ENCODE measurements around the gene CD247. TPM values are rescaled to one million over a fixed set of nuclear protein-coding genes. Genes with fewer than 3 reads are reported as not detected.

Gene CD247
- total RNA-seq, 1 experiment from 2014 or later = not detected

DNA sequence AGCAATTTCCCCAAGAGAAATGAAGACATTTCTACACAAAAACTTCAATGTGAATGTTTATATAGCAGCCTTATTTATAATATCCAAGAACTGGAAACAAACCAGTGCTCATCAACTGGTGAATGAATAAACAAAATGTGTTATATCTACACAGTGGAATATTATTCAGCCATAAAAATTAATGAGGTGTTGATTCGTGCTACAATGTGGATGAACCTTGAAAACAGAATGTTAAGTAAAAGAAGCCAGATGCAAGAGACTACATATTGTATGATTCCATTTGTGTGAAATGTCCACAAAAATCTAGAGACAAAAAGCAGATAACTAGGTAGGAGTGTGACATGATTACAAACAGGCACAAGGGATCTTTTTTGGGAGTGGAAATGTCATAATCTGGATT lies 110.0 kb downstream of the CD247 start:
- Histone ChIP-seq H3K27ac (ENCODE audit: low read length) (no peak overlapping the region), H3F3A (ENCODE audit: low read length, unreplicated experiment) (peaks cover 4% of the 10 kb centered on the region), H3K27me3 (ENCODE audit: low read length) (no peaks in the 10 kb centered on the region), H3K79me2 (ENCODE audit: low read length) (no peaks in the 10 kb centered on the region), H3K4me1 (ENCODE audit: insufficient read depth, low read length) (peaks cover 22% of the 10 kb centered on the region), H2AFZ (ENCODE audit: low read length) (no peak overlapping the region), H3K36me3 (ENCODE audit: low read depth, low read length) (peaks cover 15% of the 10 kb centered on the region; the same call in 1 of the 2 replicates), H3K4me2 (ENCODE audit: low read length) (no peak overlapping the region), H3K4me3 (ENCODE audit: low read length) (no peak overlapping the region), H3K9ac (ENCODE audit: low read length) (no peak overlapping the region), H3K9me3 (ENCODE audit: low read length) (no peaks in the 10 kb centered on the region), H4K20me1 (ENCODE audit: low read length) (no peaks in the 10 kb centered on the region), H3K9me2 (replicated peaks; ENCODE audit: low read length) (no peaks in the 10 kb centered on the region)
- CTCF ChIA-PET = no interaction called here
- POLR2A ChIA-PET (ENCODE audit: unreplicated experiment) = no interaction called here
- ATAC-seq = no peak
- TF ChIP-seq EZH2phosphoT487 (IDR thresholded peaks at IDR 0.05; ENCODE audit: borderline replicate concordance, low read length) (no peak), EZH2 (IDR thresholded peaks at IDR 0.05; ENCODE audit: low read length, unreplicated experiment) (no peak)
- TF ChIP-seq, protein P1, sequence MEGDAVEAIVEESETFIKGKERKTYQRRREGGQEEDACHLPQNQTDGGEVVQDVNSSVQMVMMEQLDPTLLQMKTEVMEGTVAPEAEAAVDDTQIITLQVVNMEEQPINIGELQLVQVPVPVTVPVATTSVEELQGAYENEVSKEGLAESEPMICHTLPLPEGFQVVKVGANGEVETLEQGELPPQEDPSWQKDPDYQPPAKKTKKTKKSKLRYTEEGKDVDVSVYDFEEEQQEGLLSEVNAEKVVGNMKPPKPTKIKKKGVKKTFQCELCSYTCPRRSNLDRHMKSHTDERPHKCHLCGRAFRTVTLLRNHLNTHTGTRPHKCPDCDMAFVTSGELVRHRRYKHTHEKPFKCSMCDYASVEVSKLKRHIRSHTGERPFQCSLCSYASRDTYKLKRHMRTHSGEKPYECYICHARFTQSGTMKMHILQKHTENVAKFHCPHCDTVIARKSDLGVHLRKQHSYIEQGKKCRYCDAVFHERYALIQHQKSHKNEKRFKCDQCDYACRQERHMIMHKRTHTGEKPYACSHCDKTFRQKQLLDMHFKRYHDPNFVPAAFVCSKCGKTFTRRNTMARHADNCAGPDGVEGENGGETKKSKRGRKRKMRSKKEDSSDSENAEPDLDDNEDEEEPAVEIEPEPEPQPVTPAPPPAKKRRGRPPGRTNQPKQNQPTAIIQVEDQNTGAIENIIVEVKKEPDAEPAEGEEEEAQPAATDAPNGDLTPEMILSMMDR (conservative IDR thresholded peaks at IDR 0.05; ENCODE audit: low read depth, low read length) = no peak
- BruUV-seq (replicated peaks) = no TSS peak
- intact Hi-C loops (cut with micrococcal nuclease) = no loop called here
- no peak for DNase-seq

DNA sequence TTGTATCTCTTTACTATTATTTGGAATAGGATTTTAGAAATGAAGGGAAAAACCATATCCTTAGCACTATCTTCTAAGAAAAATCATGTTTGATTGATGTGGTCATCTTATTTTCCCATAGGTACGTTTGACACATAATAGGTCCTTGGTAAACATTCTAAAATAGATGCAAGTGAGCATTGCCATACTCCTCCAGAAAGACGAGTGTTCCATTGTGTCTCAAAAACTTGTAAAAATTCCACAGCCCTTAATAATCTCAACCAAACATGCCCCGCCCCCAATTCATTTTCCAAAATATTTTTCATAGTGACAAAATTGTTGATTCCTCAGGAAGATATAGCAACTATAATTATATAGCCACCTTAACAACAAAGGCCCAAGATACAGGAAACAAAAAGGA lies 113.4 kb downstream of the CD247 start:
- H2AFZ ChIP-seq (ENCODE audit: low read length) = no peak overlapping the region
- intact Hi-C loops (cut with micrococcal nuclease) = loop anchor here (1.0 to 5.0 kb wide), 4 partner anchors 16 to 182 kb away; partner anchors contain the start of gene CREG1
- ChIA-PET CTCF (no interaction called here), POLR2A (ENCODE audit: unreplicated experiment) (no interaction called here)
- peaks cover 12% of the 10 kb centered on the region; the same call in 1 of the 2 replicates for H3K36me3 ChIP-seq (ENCODE audit: low read depth, low read length)
- H3K9me2 ChIP-seq (replicated peaks; ENCODE audit: low read length) = no peaks in the 10 kb centered on the region
- H3K9me3 ChIP-seq (ENCODE audit: low read length) = no peaks in the 10 kb centered on the region
- H3K9ac ChIP-seq (ENCODE audit: low read length) = no peak overlapping the region; the same call in 1 of the 2 replicates
- no peaks in the 10 kb centered on the region for H3K79me2 ChIP-seq (ENCODE audit: low read length)
- no peaks in the 10 kb centered on the region for H4K20me1 ChIP-seq (ENCODE audit: low read length)
- peak overlapping the region; percentile 60 for H3K4me2 ChIP-seq (ENCODE audit: low read length)
- TF ChIP-seq EZH2phosphoT487 (IDR thresholded peaks at IDR 0.05; ENCODE audit: borderline replicate concordance, low read length) = no peak
- TF ChIP-seq EZH2 (IDR thresholded peaks at IDR 0.05; ENCODE audit: low read length, unreplicated experiment) = no peak
- TF ChIP-seq, protein P1 (conservative IDR thresholded peaks at IDR 0.05; ENCODE audit: low read depth, low read length) = no peak
- DNase-seq = peak; percentile 94
- H3K27ac ChIP-seq (ENCODE audit: low read length) = peak overlapping the region; percentile 67
- H3K4me1 ChIP-seq (ENCODE audit: insufficient read depth, low read length) = peaks cover 28% of the 10 kb centered on the region
- BruUV-seq (replicated peaks) = no TSS peak
- H3K27me3 ChIP-seq (ENCODE audit: low read length) = no peaks in the 10 kb centered on the region
- H3K4me3 ChIP-seq (ENCODE audit: low read length) = no peak overlapping the region
- peak; percentile 89 for ATAC-seq
- H3F3A ChIP-seq (ENCODE audit: low read length, unreplicated experiment) = peaks cover 4% of the 10 kb centered on the region

DNA sequence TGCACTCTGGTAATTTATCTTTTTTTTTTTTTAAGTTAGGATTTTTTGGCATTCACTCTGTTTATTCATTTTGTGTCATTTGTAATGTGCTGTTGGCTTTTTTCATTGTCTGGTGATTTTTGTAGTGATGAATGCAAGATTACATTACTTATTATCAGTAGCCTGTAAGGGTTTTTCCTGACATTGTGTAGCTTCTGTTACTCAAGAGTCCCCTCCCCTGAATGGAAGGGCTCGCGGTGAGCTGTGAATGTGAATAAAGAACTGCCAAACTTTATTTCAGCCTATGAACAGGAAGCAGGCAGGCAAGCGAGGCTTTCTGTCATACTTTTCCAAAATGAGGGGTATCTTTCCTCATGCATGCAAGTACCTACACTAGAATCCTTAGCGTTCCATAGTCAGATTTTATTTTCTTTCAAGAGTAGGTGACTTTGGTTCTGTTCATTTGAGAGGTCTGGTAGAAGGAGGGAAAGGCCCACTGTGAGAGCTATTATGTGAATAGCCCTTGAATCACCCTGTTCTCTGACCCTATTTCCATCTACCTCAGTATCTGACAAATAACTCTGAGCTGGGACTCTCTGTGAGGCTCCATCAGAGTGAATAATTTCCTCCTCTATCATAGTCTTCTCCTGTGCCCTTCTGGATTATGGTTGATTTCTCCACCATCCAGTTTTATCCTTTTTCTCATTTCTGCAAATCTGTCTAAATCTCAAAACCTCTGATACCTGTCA lies 114.0 kb downstream of the CD247 start:
- no peaks in the 10 kb centered on the region for H3K27me3 ChIP-seq (ENCODE audit: low read length)
- peaks cover 4% of the 10 kb centered on the region for H3F3A ChIP-seq (ENCODE audit: low read length, unreplicated experiment)
- peak overlapping the region; percentile 67 for H3K27ac ChIP-seq (ENCODE audit: low read length)
- intact Hi-C loops (cut with micrococcal nuclease) = loop anchor here (2.0 to 5.0 kb wide), 3 partner anchors 16 to 182 kb away; partner anchors contain the start of gene CREG1
- H3K9me2 ChIP-seq (replicated peaks; ENCODE audit: low read length) = no peaks in the 10 kb centered on the region
- H3K36me3 ChIP-seq (ENCODE audit: low read depth, low read length) = peaks cover 12% of the 10 kb centered on the region; the same call in 1 of the 2 replicates
- H3K4me1 ChIP-seq (ENCODE audit: insufficient read depth, low read length) = peaks cover 28% of the 10 kb centered on the region
- ATAC-seq (peak; percentile 11), DNase-seq (peak; percentile 26)
- no peak overlapping the region; the same call in 1 of the 2 replicates for H3K9ac ChIP-seq (ENCODE audit: low read length)
- H3K4me2 ChIP-seq (ENCODE audit: low read length) = peak overlapping the region; percentile 60
- BruUV-seq (replicated peaks) = no TSS peak
- H3K4me3 ChIP-seq (ENCODE audit: low read length) = no peak overlapping the region
- no peak overlapping the region for H2AFZ ChIP-seq (ENCODE audit: low read length)
- ChIA-PET POLR2A (ENCODE audit: unreplicated experiment) (no interaction called here), CTCF (no interaction called here)
- H3K79me2 ChIP-seq (ENCODE audit: low read length) = no peaks in the 10 kb centered on the region
- no peaks in the 10 kb centered on the region for H3K9me3 ChIP-seq (ENCODE audit: low read length)
- TF ChIP-seq EZH2phosphoT487 (IDR thresholded peaks at IDR 0.05; ENCODE audit: borderline replicate concordance, low read length) = no peak
- TF ChIP-seq, protein P1 (conservative IDR thresholded peaks at IDR 0.05; ENCODE audit: low read depth, low read length) = no peak
- no peak for TF ChIP-seq EZH2 (IDR thresholded peaks at IDR 0.05; ENCODE audit: low read length, unreplicated experiment)
- no peaks in the 10 kb centered on the region for H4K20me1 ChIP-seq (ENCODE audit: low read length)
